ENCODE measurements around the gene RRH. TPM values are rescaled to one million over a fixed set of nuclear protein-coding genes. Genes with fewer than 3 reads are reported as not detected.
A peak's percentile ranks its signal among the peaks of the same experiment; 100 is the strongest.

Gene RRH
- total RNA-seq, 2 experiments from 2014 or later = 0.14 to 0.19 TPM

DNA sequence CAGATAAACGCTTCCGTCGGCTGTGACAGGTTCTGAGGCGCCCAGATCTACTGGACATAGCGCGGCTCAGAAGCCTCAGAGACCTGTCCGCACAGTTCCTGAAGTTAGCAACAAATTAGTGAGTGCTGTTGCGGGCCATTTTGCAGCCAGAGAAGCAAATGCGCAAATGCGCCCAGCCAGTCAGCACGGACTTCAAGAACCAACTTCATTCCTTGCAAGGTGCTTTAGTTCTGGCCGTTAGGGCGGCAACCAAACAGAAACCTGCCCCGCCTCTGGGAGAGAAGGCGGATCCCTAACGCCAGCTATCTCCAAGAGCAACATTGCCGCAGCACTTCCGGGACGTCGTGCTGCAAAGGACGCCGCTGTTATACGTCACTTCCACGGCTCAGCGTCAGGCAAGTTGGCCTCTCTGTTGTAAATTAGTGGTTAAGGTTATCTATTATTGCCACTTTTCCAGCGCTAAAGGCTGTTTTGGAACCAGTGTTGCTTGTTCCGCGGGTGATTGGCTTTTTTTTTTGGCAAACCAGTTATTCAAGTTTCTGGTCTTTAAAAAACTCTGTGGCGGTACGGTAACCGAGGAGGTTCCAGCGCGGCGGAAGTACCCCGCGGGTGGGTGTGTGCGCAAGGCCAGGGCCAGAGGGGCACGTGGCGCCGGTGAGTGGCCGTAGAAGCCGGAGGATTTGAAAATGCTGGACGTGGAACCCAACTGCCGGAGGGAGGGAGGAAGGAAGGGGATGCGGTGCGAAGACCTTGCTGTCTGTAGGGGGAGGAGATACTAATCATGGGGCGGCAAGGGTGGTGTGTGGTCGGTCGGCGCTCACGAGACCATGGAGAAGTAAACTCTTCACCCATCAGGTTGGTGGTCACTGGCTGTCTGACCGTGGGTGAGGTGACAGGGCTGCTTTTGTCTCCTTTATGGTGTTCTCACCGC lies 12.4 kb upstream of the RRH start, which contains the start of gene GAR1:
GAR1 (plus strand) TSS at position 612 of the 931 bp plus-strand sequence. CDS start 403 bp downstream, outside the sequence.
- peaks cover 34% of the 10 kb centered on the region for H3K36me3 Mint-ChIP-seq
- intact Hi-C loops (cut with micrococcal nuclease) = loop anchor here (1.0 to 5.0 kb wide), 8 partner anchors 85 to 843 kb away; partner anchors contain the start of genes CASP6, PLA2G12A and SEC24B
- H3K9me3 Mint-ChIP-seq = no peaks in the 10 kb centered on the region
- no peaks in the 10 kb centered on the region for H3K27me3 Mint-ChIP-seq
- peak within 1 kb of the TSS; percentile 99 for H3K4me3 Mint-ChIP-seq
- DNase-seq = peak; percentile 94
- ChIA-PET CTCF (interaction anchor here (0.7 to 2.3 kb wide), 6 partner anchors 11 to 481 kb away, joined by 3 to 8 read pairs (median 4); partner anchors contain the start of genes CASP6, MCUB and SEC24B), POLR2A (interaction anchor here (1.0 kb wide), 1 partner anchor 382 kb away, joined by 4 read pairs; the partner anchor contains the start of gene SEC24B)
- peak within 1 kb of the TSS; percentile 96 for H3K27ac Mint-ChIP-seq
- H3K4me1 Mint-ChIP-seq (ENCODE audit: low read depth) = peaks cover 39% of the 10 kb centered on the region

DNA sequence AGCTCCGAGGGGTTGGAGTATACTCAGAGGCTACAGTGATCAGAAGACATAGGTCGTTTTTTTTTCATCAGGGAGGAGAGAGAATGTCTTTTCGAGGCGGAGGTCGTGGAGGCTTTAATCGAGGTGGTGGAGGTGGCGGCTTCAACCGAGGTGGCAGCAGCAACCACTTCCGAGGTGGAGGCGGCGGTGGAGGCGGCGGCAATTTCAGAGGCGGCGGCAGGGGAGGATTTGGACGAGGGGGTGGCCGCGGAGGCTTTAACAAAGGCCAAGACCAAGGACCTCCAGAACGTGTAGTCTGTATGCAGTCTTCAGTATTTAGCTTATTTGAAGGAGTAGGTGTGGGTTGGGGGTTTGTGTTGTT lies 11.7 kb upstream of the RRH start:
- ChIA-PET CTCF (interaction anchor here (1.6 to 2.3 kb wide), 3 partner anchors 11 to 383 kb away, joined by 4 to 7 read pairs (median 5); partner anchors contain the start of genes CASP6 and SEC24B), POLR2A (no interaction called here)
- peak; percentile 69 for DNase-seq
- H3K4me1 Mint-ChIP-seq (ENCODE audit: low read depth) = peaks cover 45% of the 10 kb centered on the region
- peak overlapping the region; percentile 96 for H3K27ac Mint-ChIP-seq
- H3K4me3 Mint-ChIP-seq = peak overlapping the region; percentile 99
- H3K36me3 Mint-ChIP-seq = peaks cover 39% of the 10 kb centered on the region
- intact Hi-C loops (cut with micrococcal nuclease) = loop anchor here (2.0 to 5.0 kb wide), 3 partner anchors 481 to 844 kb away; no protein-coding TSS in a partner anchor
- no peaks in the 10 kb centered on the region for H3K9me3 Mint-ChIP-seq
- no peaks in the 10 kb centered on the region for H3K27me3 Mint-ChIP-seq

DNA sequence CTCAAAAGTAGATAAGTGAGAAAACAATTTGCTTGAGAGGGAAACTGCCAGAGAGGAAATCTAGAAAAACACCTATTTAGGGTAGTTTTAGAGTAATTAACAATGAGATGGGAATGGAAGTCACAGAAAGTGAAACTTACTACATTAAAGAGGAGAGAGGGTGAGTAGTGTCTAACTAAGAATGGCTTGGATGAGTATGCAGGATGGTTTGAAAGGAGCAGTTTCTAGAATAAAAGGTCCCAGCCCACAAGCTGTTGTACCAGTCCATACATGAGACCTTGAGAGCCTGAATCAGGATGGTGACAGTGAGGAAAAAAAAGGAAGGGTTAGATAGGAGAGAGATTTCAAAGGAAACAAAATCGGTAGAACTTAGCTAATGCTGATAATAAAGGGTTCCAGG lies 10.9 kb upstream of the RRH start:
- peak overlapping the region; percentile 99 for H3K4me3 Mint-ChIP-seq
- H3K9me3 Mint-ChIP-seq = no peaks in the 10 kb centered on the region
- intact Hi-C loops (cut with micrococcal nuclease) = loop anchor here (1.0 to 5.0 kb wide), 5 partner anchors 130 to 845 kb away; no protein-coding TSS in a partner anchor
- peaks cover 50% of the 10 kb centered on the region for H3K4me1 Mint-ChIP-seq (ENCODE audit: low read depth)
- ChIA-PET POLR2A (interaction anchor here (1.0 kb wide), 1 partner anchor 131 kb away, joined by 3 read pairs; no protein-coding TSS in a partner anchor), CTCF (interaction anchor here (1.6 to 2.3 kb wide), 3 partner anchors 10 to 384 kb away, joined by 4 to 7 read pairs (median 5); partner anchors contain the start of genes CASP6 and SEC24B)
- peak overlapping the region; percentile 96 for H3K27ac Mint-ChIP-seq
- peaks cover 46% of the 10 kb centered on the region for H3K36me3 Mint-ChIP-seq
- DNase-seq = no peak
- H3K27me3 Mint-ChIP-seq = no peaks in the 10 kb centered on the region

GRCh38 chr4:109818268-109818667 lies 9.5 kb upstream of the RRH start:
- Mint-ChIP-seq H3K9me3 (no peaks in the 10 kb centered on the region), H3K4me1 (ENCODE audit: low read depth) (peaks cover 54% of the 10 kb centered on the region), H3K27me3 (no peaks in the 10 kb centered on the region), H3K27ac (no peak overlapping the region), H3K36me3 (peaks cover 57% of the 10 kb centered on the region), H3K4me3 (no peak overlapping the region)
- intact Hi-C loops (cut with micrococcal nuclease) = loop anchor here (5.0 kb wide), 2 partner anchors 479 to 846 kb away; no protein-coding TSS in a partner anchor
- POLR2A ChIA-PET = no interaction called here
- no peak for DNase-seq
- CTCF ChIA-PET = interaction anchor here (0.6 kb wide), 1 partner anchor 387 kb away, joined by 3 read pairs; no protein-coding TSS in a partner anchor

DNA sequence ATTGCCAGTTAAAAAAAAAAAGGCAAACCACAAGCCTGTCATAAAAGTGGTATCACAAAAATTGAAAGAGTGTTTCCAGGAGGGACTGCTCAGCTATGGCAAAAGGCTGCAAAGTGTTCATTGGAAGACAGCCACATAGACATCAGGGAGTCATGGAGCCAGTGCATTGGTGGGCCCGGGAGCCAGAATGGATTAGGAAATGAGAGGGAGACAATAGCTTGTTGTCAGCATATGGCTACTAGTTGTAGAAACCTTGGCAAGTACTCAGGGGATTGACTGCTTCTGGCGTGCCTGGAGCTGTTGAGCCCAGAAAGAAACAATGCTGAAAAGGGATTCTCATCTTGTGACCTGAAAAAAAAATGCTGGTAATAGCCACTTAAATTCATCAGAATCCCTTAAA lies 7.2 kb upstream of the RRH start:
- CTCF ChIA-PET = interaction anchor here (0.6 to 0.9 kb wide), 2 partner anchors 260 to 387 kb away, joined by 3 read pairs; partner anchors contain the start of genes MCUB and SEC24B
- POLR2A ChIA-PET = no interaction called here
- intact Hi-C loops (cut with micrococcal nuclease) = loop anchor here (10.0 kb wide), 1 partner anchor 154 kb away; no protein-coding TSS in a partner anchor

DNA sequence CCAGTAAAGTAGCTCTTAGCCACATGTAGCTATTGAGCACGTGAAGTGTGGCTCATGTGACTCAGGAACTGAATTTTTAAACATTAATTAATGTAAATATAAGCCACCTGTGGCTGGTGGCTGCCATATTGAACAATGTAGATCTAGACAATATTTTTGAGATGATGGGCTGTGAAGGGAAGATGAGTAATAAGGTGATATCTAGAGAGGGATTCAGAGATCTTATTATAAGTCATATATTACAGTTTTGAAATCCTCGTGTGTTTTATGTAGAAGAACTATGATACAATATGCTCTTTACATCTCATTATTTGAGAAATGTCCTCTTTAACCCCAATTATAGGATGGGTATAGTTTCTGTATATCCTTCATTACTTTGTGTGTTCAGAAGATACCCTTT lies 6.6 kb upstream of the RRH start:
- ChIA-PET CTCF (no interaction called here), POLR2A (no interaction called here)
- Mint-ChIP-seq H3K27ac (peak overlapping the region; percentile 34), H3K9me3 (no peaks in the 10 kb centered on the region), H3K4me1 (ENCODE audit: low read depth) (peaks cover 49% of the 10 kb centered on the region), H3K4me3 (no peak overlapping the region), H3K27me3 (no peaks in the 10 kb centered on the region), H3K36me3 (peaks cover 65% of the 10 kb centered on the region)
- peak; percentile 15 for DNase-seq
- intact Hi-C loops (cut with micrococcal nuclease) = loop anchor here (1.0 to 10.0 kb wide), 2 partner anchors 126 to 154 kb away; no protein-coding TSS in a partner anchor

More for the DNA sequence above, 7.2 kb upstream of the RRH start:
- H3K9me3 Mint-ChIP-seq = no peaks in the 10 kb centered on the region
- no peak overlapping the region for H3K4me3 Mint-ChIP-seq
- peaks cover 67% of the 10 kb centered on the region for H3K36me3 Mint-ChIP-seq
- DNase-seq = no peak
- peak overlapping the region; percentile 24 for H3K27ac Mint-ChIP-seq
- no peaks in the 10 kb centered on the region for H3K27me3 Mint-ChIP-seq
- H3K4me1 Mint-ChIP-seq (ENCODE audit: low read depth) = peaks cover 50% of the 10 kb centered on the region

GRCh38 chr4:109826719-109827118 lies 1.1 kb upstream of the RRH start:
- H3K27ac Mint-ChIP-seq = no peak overlapping the region
- H3K9me3 Mint-ChIP-seq = no peaks in the 10 kb centered on the region
- no peak overlapping the region for H3K4me3 Mint-ChIP-seq
- DNase-seq = no peak
- POLR2A ChIA-PET = no interaction called here
- peaks cover 24% of the 10 kb centered on the region for H3K36me3 Mint-ChIP-seq
- intact Hi-C loops (cut with micrococcal nuclease) = loop anchor here (10.0 kb wide), 1 partner anchor 148 kb away; no protein-coding TSS in a partner anchor
- CTCF ChIA-PET = interaction anchor here (0.7 to 4.2 kb wide), 13 partner anchors 9 to 401 kb away, joined by 3 to 18 read pairs (median 5); partner anchors contain the start of genes GAR1, PLA2G12A and SEC24B
- peaks cover 6% of the 10 kb centered on the region for H3K4me1 Mint-ChIP-seq (ENCODE audit: low read depth)
- no peaks in the 10 kb centered on the region for H3K27me3 Mint-ChIP-seq

GRCh38 chr4:109833756-109834155 lies 6.0 kb downstream of the RRH start:
- peaks cover 5% of the 10 kb centered on the region for H3K36me3 Mint-ChIP-seq
- no peaks in the 10 kb centered on the region for H3K9me3 Mint-ChIP-seq
- intact Hi-C loops (cut with micrococcal nuclease) = no loop called here
- ChIA-PET POLR2A (no interaction called here), CTCF (no interaction called here)
- DNase-seq = no peak
- H3K4me1 Mint-ChIP-seq (ENCODE audit: low read depth) = no peaks in the 10 kb centered on the region
- H3K27ac Mint-ChIP-seq = no peak overlapping the region
- no peak overlapping the region for H3K4me3 Mint-ChIP-seq
- H3K27me3 Mint-ChIP-seq = no peaks in the 10 kb centered on the region

GRCh38 chr4:109836985-109837384 lies 9.2 kb downstream of the RRH start:
- intact Hi-C loops (cut with micrococcal nuclease) = no loop called here
- peaks cover 8% of the 10 kb centered on the region for H3K36me3 Mint-ChIP-seq
- peaks cover 2% of the 10 kb centered on the region for H3K9me3 Mint-ChIP-seq
- H3K27me3 Mint-ChIP-seq = no peaks in the 10 kb centered on the region
- CTCF ChIA-PET = no interaction called here
- DNase-seq = no peak
- POLR2A ChIA-PET = no interaction called here
- H3K4me1 Mint-ChIP-seq (ENCODE audit: low read depth) = no peaks in the 10 kb centered on the region
- no peak overlapping the region for H3K27ac Mint-ChIP-seq
- no peak overlapping the region for H3K4me3 Mint-ChIP-seq

DNA sequence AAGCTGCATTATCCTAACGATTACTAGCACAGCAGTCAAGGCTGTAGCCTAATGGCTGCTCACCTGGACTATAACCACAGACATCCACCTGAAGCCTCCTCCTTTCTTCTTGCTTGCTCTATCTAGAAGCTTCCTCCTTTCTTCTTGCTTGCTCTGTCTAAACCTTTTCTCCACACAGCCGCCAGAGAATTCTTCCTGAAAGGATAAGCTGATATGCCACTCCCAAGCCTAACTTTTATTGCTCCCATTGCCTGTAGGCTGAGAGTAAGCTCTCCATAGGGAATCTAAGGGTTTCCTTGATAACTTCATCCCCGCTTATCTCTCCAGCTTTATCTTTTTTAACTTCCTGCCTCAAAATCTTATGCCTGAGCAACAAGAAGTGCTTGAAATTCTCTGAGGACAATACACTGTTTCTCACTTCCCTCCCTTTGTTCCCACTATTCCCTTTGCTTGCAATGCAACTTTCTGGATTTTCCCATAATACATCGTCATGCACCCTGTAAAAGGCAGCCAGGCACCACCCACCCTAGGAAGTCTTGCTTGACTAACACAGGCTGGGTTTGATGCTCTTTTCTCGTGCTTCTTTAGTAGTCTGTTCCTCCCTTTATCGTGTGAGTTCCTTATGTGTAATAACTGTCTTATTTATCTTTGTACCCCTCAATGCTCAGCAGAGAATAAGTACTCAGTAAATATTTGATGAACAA lies 18.8 kb downstream of the RRH start:
- H3K36me3 Mint-ChIP-seq = peaks cover 3% of the 10 kb centered on the region
- DNase-seq = no peak
- POLR2A ChIA-PET = no interaction called here

DNA sequence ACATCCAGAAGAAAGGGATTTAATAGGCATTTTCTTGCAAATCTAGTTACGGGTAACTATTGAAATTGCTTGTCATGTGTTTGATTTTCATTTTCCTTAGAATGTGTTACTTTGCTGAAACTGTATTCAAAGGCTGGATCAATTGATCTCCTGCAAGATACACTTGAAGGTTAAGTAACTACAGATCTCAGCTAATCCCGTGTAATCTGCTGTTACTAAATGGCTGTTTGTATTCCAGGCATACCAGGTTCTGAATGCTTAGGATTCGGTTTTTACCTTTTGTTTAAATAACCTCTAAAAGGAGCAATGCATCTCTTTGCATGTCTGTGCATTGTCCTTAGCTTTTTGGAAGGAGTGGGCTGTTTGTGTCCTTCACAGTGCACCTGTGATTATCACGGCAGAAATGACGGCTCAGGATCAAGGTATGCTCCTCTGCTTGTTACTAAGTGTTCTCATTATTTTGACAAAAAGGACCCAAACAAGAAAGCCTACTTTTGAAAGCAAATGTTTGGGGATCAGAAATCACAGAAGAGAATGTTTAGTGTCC lies 20.2 kb downstream of the RRH start, which contains the start of gene LRIT3:
LRIT3 (plus strand) TSS at position 212 of the 547 bp plus-strand sequence; CDS start at position 307, 95 bp downstream.
- no peak for DNase-seq
- ChIA-PET CTCF (no interaction called here), POLR2A (no interaction called here)
- H3K27ac Mint-ChIP-seq = no peak within 1 kb of the TSS
- no peaks in the 10 kb centered on the region for H3K27me3 Mint-ChIP-seq
- no peaks in the 10 kb centered on the region for H3K9me3 Mint-ChIP-seq
- intact Hi-C loops (cut with micrococcal nuclease) = no loop called here
- H3K4me3 Mint-ChIP-seq = no peak within 1 kb of the TSS
- peaks cover 8% of the 10 kb centered on the region for H3K36me3 Mint-ChIP-seq
- no peaks in the 10 kb centered on the region for H3K4me1 Mint-ChIP-seq (ENCODE audit: low read depth)

More for the DNA sequence above, 18.8 kb downstream of the RRH start:
- intact Hi-C loops (cut with micrococcal nuclease) = no loop called here
- Mint-ChIP-seq H3K27me3 (no peaks in the 10 kb centered on the region), H3K4me3 (no peak overlapping the region), H3K27ac (no peak overlapping the region), H3K4me1 (ENCODE audit: low read depth) (no peaks in the 10 kb centered on the region), H3K9me3 (no peaks in the 10 kb centered on the region)
- CTCF ChIA-PET = no interaction called here

Measured in activated CD4-positive, alpha-beta memory T cell treated with anti-CD3 and anti-CD28 coated beads for 36 hours (primary cell).